HG02973 (cell line): ENCODE results near the gene RWDD2A.

Experiments used
- ATAC-seq: cut with Tn5 transposase; IDR thresholded peaks from one replicate; pipeline ENCODE4 v1.9.1; 2021; ENCODE audit warnings: moderate library complexity; ENCODE audit not compliant: unreplicated experiment

Gene RWDD2A

DNA sequence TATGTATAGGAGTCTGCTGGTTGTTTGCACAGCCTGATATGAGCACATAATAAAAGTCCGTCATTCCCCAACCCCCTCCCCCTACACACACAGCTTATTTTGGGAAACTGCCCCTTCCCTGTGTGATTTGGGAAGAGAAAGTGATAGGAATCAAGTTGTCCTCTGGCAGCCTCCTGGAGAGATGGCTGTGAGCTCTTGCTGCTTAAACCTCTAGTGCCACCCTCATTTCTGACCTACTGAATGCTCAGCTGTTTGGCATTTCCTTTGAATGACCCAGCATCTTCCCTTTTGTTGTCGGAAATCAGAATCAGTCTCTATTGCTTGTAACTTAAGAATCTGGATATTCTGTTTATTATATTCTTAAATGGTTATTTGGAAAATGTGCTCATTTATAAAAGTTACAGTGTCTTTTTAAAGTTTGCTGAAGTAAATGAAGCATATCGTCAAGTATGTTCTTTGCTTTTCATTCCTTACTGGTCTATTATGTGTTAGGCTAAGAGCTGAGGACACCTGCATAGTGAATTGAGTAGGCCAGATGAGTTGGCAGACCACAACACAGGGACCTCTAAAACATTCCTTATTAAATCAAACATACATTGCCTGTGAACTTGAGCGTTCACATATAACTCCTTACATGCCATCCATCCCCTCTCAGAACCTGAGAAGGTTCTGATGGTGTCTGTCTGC, 5.5 kb downstream of the RWDD2A start:
- ATAC-seq = no peak

DNA sequence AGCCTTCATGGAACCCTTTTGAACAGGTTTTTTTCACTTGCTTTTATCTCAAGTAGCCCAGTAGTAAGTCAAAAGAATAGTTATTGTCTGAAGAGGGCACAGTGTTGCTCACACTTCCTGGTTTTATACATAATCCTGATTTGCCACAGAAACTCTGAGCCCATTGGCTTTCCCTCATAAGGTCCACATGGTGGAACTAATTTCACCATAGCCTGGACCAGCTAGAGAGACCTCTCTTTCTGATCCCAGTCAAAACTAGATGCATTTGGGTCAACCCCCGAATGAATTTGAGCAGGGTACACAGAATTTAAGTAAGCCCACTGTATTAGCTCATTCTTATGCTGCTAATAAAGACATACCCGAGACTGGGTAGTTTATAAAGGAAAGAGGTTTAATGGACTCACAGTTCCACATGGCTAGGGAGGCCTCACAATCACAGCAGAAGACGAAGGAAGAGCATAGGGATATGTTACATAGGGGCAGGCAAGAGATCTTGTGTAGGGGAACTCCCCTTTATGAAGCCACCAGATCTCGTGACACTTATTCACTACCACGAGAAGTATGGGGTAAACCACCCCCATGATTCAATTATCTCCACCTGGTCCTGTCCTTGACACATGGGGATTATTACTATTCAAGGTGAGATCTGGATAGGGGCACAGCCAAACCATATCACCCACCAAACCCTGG, 6.2 kb downstream of the RWDD2A start:
- no peak for ATAC-seq

- ATAC-seq = no peak
Observed at GRCh38 chr6:83199863-83200225, 6.7 kb downstream of the RWDD2A start.

DNA sequence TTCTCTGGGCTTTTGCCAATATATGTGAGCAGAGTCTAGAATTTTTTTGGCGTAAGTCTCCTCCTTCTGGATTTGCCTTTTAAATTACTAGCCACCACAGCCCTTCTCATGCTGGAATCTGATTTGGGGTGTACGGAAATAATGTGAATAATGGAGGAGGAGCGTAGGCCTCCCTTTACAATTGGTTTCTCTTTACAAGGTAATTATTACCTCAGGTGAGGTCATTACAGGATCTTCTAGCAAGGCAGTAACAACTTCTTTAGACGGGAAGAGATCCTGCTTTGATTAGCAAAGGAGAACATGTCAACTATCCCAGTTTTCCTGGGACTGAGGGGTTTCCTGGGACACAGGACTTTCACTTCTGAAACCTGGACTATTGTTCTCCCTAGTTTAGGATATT, 8.9 kb downstream of the RWDD2A start:
- ATAC-seq = no peak

DNA sequence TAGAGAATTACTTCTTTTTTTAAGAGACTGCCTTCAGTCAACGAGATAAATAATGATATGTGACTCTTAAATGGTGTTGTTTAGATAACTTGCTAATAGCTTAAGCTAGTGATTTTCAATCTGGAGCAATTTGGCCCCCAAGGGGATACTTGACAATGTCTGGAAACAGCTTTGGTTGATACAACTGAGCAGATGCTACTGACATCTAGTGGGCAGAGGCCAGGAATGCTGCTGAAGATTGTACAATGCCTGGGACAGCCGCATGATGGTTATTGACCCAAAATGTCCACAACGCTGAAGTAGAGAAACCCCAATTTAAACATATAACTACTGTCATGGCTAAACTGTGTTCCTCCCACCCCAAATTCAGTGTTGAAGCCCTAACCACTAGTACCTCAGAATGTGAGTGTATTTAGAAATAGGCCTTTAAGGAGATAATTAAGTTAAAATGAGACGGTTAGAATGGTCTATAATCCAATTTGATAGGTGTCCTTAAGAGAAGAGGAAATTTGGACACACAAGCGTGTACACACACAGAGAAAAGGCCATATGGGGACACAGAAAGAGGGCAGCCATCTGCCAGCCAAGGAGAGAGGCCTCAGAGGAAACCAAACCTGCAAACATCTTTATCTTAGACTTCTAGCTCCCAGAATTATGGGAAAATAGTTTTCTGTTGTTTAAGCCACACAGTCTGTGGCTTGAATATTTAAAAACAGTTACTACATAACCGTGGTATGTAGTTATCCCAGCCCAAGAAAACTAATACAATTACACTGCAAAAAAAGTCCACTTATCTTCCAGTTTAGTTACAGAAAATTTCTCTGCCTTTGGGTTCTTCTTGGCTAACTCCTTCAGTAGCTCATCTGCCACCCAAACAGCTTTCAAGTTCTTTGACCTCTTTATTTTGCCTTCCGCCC, 22.2 kb downstream of the RWDD2A start:
- ATAC-seq = peak; percentile 98

DNA sequence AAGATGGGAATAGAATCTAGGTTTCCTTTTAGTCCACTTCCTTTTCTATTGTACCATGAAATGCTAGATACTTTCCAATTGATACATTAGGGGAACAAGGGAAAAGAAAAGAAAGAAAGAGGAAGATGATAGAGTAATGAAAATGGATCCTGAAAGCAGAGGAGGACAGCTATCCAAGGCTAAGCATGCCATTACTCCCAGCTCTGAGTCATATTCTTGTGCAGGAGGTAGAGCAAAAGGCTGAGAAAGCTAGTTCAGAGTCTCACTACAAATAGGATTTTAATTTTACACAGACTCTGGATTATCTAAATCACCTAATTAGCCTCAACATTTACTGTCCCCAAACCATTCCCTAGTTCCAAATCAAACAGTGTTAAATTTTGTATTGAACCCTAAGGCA, 23.6 kb downstream of the RWDD2A start:
- no peak for ATAC-seq

DNA sequence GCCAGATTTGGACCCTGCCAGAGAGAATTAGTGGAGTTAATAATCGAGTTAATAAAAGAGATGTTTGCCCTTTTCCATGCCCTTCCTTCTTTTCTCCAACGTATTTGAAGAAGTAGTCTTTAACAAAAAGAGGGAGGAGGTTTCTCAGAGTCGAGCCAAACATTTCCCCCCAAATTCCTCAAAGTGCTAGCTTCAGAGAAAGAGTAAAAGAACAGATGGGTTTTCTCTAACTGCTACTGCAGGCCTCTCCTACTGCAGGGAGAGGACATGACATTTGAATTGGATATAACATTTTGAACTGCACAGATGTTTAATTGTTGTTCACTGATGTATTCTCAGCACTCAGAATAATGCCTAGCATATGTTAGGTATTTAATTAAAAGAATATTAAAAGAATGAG, 25.5 kb downstream of the RWDD2A start:
- ATAC-seq = no peak

- ATAC-seq = no peak
Observed at GRCh38 chr6:83220121-83220520, 27.0 kb downstream of the RWDD2A start.

DNA sequence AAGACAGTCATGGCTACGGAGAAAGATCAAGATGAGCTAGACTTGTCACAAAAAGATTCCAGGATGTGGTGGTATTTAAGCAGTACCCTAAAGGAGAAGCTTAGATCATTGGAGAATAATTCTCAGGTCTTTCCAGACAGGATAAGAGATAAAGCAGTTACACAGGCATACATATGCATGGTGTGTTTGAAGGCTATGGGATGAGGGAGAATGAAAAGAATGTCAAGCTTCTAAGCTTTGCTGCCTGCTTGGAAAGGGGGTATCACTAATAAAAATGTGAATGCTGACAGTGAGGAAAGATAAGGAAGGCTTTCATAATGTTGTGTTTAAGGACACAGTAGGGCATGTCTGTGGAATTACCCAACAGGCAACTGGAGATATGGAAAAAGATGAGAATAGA, 28.1 kb downstream of the RWDD2A start:
- no peak for ATAC-seq

- ATAC-seq = no peak
Observed at GRCh38 chr6:83221889-83222479, 28.8 kb downstream of the RWDD2A start.

DNA sequence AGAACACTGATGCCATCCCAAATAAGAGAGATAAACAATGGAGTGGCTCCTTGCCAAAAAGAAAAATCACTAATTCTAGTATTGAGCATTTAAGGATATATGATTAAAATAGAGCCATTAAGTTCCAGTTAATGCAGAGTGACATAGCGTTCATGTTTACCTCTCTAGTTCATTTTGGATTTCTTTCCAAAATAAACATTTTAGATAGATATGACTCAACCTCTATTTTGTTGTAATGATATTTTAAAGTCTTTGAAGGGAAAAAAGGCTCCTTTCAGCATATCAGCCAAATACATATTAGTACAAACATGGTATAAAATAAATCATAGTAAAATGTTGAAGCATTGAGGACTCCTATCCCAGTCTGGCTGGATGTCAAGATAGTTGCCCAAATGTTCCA, 33.4 kb downstream of the RWDD2A start:
- ATAC-seq = no peak

DNA sequence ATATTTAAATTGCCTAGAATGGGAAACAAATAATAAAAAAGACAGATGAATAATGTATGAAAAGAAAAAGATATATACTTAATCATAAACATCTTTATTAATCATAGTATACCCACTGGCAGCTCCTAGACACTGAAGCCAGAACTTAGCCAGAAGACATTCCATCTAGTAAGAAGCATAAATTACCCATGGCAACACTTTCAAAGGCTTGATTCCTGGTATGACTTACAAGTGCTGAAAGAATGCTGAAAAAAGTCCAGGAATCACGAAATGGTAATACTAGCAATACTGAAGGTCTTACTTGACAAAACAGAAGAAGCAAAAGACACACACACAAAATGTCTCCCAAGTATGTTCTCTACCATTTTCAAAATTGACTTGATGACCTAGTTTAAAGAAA, 38.0 kb downstream of the RWDD2A start:
- ATAC-seq = no peak

DNA sequence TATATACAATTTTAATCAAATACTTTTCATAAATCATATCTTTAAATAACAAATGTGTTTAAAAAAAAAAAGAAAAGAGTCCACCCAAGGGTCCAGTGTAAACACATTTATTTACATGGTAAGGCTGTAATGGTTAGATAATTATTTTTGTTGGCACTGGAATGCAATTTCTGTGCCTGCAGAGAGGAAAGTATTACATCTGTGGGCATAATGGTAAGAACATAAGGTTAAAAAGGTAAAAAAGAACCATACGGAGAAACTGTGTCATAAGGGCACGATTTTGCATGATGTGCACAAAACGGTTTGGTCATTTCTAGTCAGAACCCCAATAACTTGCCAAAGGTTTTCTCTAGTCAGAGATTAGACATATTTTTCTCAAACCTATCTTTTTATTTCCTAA, 54.3 kb downstream of the RWDD2A start:
- ATAC-seq = no peak
